HEK293 (cell line): ENCODE measurements around the gene SGSM2.

Source experiments
- CTCF ChIA-PET: fragments of 350-600 bp; formaldehyde crosslinking; extraction: SDS; loops from one replicate; lab custom pipeline; 2021; ENCODE audit warnings: antibody characterized with exemption; lab: Yijun Ruan, JAX
- POLR2A ChIA-PET: fragments of 300-600 bp; formaldehyde crosslinking; extraction: SDS; loops from one replicate; lab custom pipeline; 2020; ENCODE audit warnings: antibody characterized with exemption, inconsistent platforms; lab: Yijun Ruan, JAX
- H3K27ac ChIP-seq: fragments of 200-500 bp; sonication (Bioruptor generic); 2 replicates; pipeline ENCODE4 v1.5.1; 2014; ENCODE audit warnings: low read depth, low read length, control low read depth, inconsistent platforms; ENCODE audit errors: extremely low read depth
- H3K36me3 ChIP-seq, 2 experiments: fragments of 200-500 bp in 1 of 2; sonication (Bioruptor generic) in 1 of 2; 1 replicate in 1 of 2; 2 replicates in 1 of 2; pipeline ENCODE4 v1.5.1; 2014 to 2017; ENCODE audit warnings: inconsistent platforms in 2 of 2, low read length in 2 of 2; ENCODE audit not compliant: control insufficient read depth in 2 of 2, insufficient read depth in 1 of 2
- H3K4me1 ChIP-seq: fragments of 200-500 bp; sonication (Bioruptor generic); 2 replicates; pipeline ENCODE4 v1.5.1; 2014; ENCODE audit warnings: mild to moderate bottlenecking, low read length, inconsistent platforms; ENCODE audit not compliant: control insufficient read depth, insufficient read depth
- H3K4me3 ChIP-seq: 2 replicates; pipeline ENCODE4 v1.5.1; 2011; ENCODE audit warnings: low read depth, mild to moderate bottlenecking, control low read depth, low read length, moderate library complexity
- H3K9me3 ChIP-seq: fragments of 200-500 bp; sonication (Bioruptor generic); 2 replicates; pipeline ENCODE4 v1.5.1; 2014; ENCODE audit warnings: low read depth, low read length, inconsistent platforms; ENCODE audit not compliant: control insufficient read depth, insufficient read depth
- BCL11A ChIP-seq: fragments of 450-650 bp; formaldehyde crosslinking; IDR thresholded peaks from 2 replicates; pipeline ENCODE4 v1.5.1; 2016; ENCODE audit warnings: low read depth, missing biosample characterization, missing genetic modification characterization
- GLIS2 ChIP-seq: fragments of 450-650 bp; formaldehyde crosslinking; IDR thresholded peaks from 2 replicates; pipeline ENCODE4 v1.5.1; 2016; ENCODE audit warnings: missing biosample characterization, missing genetic modification characterization
- HIC1 ChIP-seq: fragments of 450-650 bp; formaldehyde crosslinking; IDR thresholded peaks from 2 replicates; pipeline ENCODE4 v1.5.1; 2016; ENCODE audit warnings: missing biosample characterization, missing genetic modification characterization
- KLF1 ChIP-seq: fragments of 450-650 bp; formaldehyde crosslinking; IDR thresholded peaks from 2 replicates; pipeline ENCODE4 v1.5.1; 2016; ENCODE audit warnings: missing biosample characterization, missing genetic modification characterization
- KLF10 ChIP-seq: fragments of 450-650 bp; IDR thresholded peaks from 2 replicates; pipeline ENCODE4 v1.5.1; 2018; ENCODE audit warnings: missing biosample characterization, mild to moderate bottlenecking, missing genetic modification characterization
- KLF17 ChIP-seq: fragments of 450-650 bp; formaldehyde crosslinking; IDR thresholded peaks from 2 replicates; pipeline ENCODE4 v1.5.1; 2016; ENCODE audit warnings: missing biosample characterization, missing genetic modification characterization
- KLF9 ChIP-seq: fragments of 450-650 bp; formaldehyde crosslinking; IDR thresholded peaks from 2 replicates; pipeline ENCODE4 v1.5.1; 2016; ENCODE audit warnings: missing biosample characterization, missing genetic modification characterization, low read depth
- PRDM6 ChIP-seq: fragments of 450-650 bp; formaldehyde crosslinking; IDR thresholded peaks from 2 replicates; pipeline ENCODE4 v1.5.1; 2017; ENCODE audit warnings: missing biosample characterization, missing genetic modification characterization
- SCRT2 ChIP-seq: fragments of 450-650 bp; formaldehyde crosslinking; IDR thresholded peaks from 2 replicates; pipeline ENCODE4 v1.5.1; 2016; ENCODE audit warnings: missing biosample characterization, missing genetic modification characterization
- SP3 ChIP-seq: fragments of 450-650 bp; formaldehyde crosslinking; IDR thresholded peaks from 2 replicates; pipeline ENCODE4 v1.5.1; 2016; ENCODE audit warnings: missing biosample characterization, missing genetic modification characterization
- SP7 ChIP-seq: fragments of 450-650 bp; formaldehyde crosslinking; IDR thresholded peaks from 2 replicates; pipeline ENCODE4 v1.5.1; 2016; ENCODE audit warnings: missing biosample characterization, missing genetic modification characterization
- TRIM28 ChIP-seq: IDR thresholded peaks from 2 replicates; pipeline ENCODE4 v1.6.1; 2011; ENCODE audit warnings: low read length, control low read depth, borderline replicate concordance
- WT1 ChIP-seq: fragments of 450-650 bp; formaldehyde crosslinking; IDR thresholded peaks from 2 replicates; pipeline ENCODE4 v1.5.1; 2016; ENCODE audit warnings: missing biosample characterization, missing genetic modification characterization
- ZBTB17 ChIP-seq: fragments of 450-650 bp; formaldehyde crosslinking; IDR thresholded peaks from 2 replicates; pipeline ENCODE4 v1.5.1; 2016; ENCODE audit warnings: missing biosample characterization, missing genetic modification characterization
- ZEB2 ChIP-seq: fragments of 450-650 bp; formaldehyde crosslinking; IDR thresholded peaks from 2 replicates; pipeline ENCODE4 v1.5.1; 2016; ENCODE audit warnings: missing biosample characterization, missing genetic modification characterization
- ZNF133 ChIP-seq: fragments of 450-650 bp; formaldehyde crosslinking; IDR thresholded peaks from 2 replicates; pipeline ENCODE4 v1.5.1; 2016; ENCODE audit warnings: missing biosample characterization, missing genetic modification characterization
- ZNF140 ChIP-seq: fragments of 450-650 bp; formaldehyde crosslinking; IDR thresholded peaks from 2 replicates; pipeline ENCODE4 v1.5.1; 2016; ENCODE audit warnings: missing biosample characterization, missing genetic modification characterization
- ZNF146 ChIP-seq: fragments of 450-650 bp; formaldehyde crosslinking; IDR thresholded peaks from 2 replicates; pipeline ENCODE4 v1.5.1; 2016; ENCODE audit warnings: missing biosample characterization, missing genetic modification characterization
- ZNF214 ChIP-seq: fragments of 450-650 bp; formaldehyde crosslinking; IDR thresholded peaks from 2 replicates; pipeline ENCODE4 v1.5.1; 2017; ENCODE audit warnings: missing biosample characterization, mild to moderate bottlenecking, missing genetic modification characterization, borderline replicate concordance
- ZNF24 ChIP-seq: fragments of 450-650 bp; formaldehyde crosslinking; IDR thresholded peaks from 2 replicates; pipeline ENCODE4 v1.5.1; 2016; ENCODE audit warnings: missing biosample characterization, missing genetic modification characterization
- ZNF274 ChIP-seq, 2 experiments: fragments of 200-500 bp in 1 of 2; fragments of 450-650 bp in 1 of 2; sonication (Bioruptor generic) in 1 of 2; formaldehyde crosslinking in 1 of 2; IDR thresholded peaks; 2 replicates each; pipeline versions ENCODE4 v1.5.1 to v1.6.1; 2014 to 2016; ENCODE audit warnings: borderline replicate concordance in 1 of 2, inconsistent platforms in 1 of 2, low read length in 1 of 2, missing biosample characterization in 1 of 2, missing genetic modification characterization in 1 of 2
- ZNF302 ChIP-seq: fragments of 450-650 bp; formaldehyde crosslinking; IDR thresholded peaks from 2 replicates; pipeline ENCODE4 v1.5.1; 2016; ENCODE audit warnings: missing biosample characterization, missing genetic modification characterization, low read depth
- ZNF350 ChIP-seq: fragments of 450-650 bp; formaldehyde crosslinking; IDR thresholded peaks from 2 replicates; pipeline ENCODE4 v1.5.0; 2017; ENCODE audit warnings: missing biosample characterization, mild to moderate bottlenecking, missing genetic modification characterization
- ZNF362 ChIP-seq: fragments of 450-650 bp; formaldehyde crosslinking; IDR thresholded peaks from 2 replicates; pipeline ENCODE4 v1.5.1; 2016; ENCODE audit warnings: missing biosample characterization, missing genetic modification characterization
- ZNF366 ChIP-seq: fragments of 450-650 bp; formaldehyde crosslinking; conservative IDR thresholded peaks from 2 replicates; pipeline ENCODE4 v1.5.1; 2016; ENCODE audit warnings: missing biosample characterization, missing genetic modification characterization
- ZNF433 ChIP-seq: fragments of 450-650 bp; formaldehyde crosslinking; IDR thresholded peaks from 2 replicates; pipeline ENCODE4 v1.5.1; 2016; ENCODE audit warnings: missing biosample characterization, missing genetic modification characterization, low read depth
- ZNF621 ChIP-seq: fragments of 450-650 bp; formaldehyde crosslinking; IDR thresholded peaks from 2 replicates; pipeline ENCODE4 v1.5.1; 2017; ENCODE audit warnings: missing biosample characterization, missing genetic modification characterization
- ZNF629 ChIP-seq: fragments of 450-650 bp; formaldehyde crosslinking; IDR thresholded peaks from 2 replicates; pipeline ENCODE4 v1.5.1; 2017; ENCODE audit warnings: missing biosample characterization, missing genetic modification characterization
- ZNF664 ChIP-seq: fragments of 450-650 bp; formaldehyde crosslinking; IDR thresholded peaks from 2 replicates; pipeline ENCODE4 v1.5.1; 2016; ENCODE audit warnings: missing biosample characterization, missing genetic modification characterization
- ZNF76 ChIP-seq: fragments of 450-650 bp; formaldehyde crosslinking; IDR thresholded peaks from 2 replicates; pipeline ENCODE4; 2016; ENCODE audit warnings: low read depth, missing biosample characterization, missing genetic modification characterization, borderline replicate concordance

Gene SGSM2

GRCh38 chr17:2347805-2348685, 10.7 kb downstream of the SGSM2 start (continued):
- 0 out of 2 replicates have a peak, but pooled peaks have one; percentile 27 for TF ChIP-seq ZNF629 (tag by site-specific recombination)
- no peak for TF ChIP-seq ZNF621 (tag by site-specific recombination)
- no peak for TF ChIP-seq KLF9 (tag by site-specific recombination)
- peak; percentile 85 for TF ChIP-seq ZBTB17 (tag by site-specific recombination)
- TF ChIP-seq BCL11A: no peak
- no peak for TF ChIP-seq ZNF664
- TF ChIP-seq ZNF24 (tag by site-specific recombination): peak; percentile 72
- TF ChIP-seq WT1 (tag by site-specific recombination): peak; percentile 76
- TF ChIP-seq TRIM28: peak; percentile 86
- TF ChIP-seq SP7 (tag by site-specific recombination): peak; percentile 55; the same call in 1 of the 2 replicates
- TF ChIP-seq KLF17 (tag by site-specific recombination): peak; percentile 58; the same call in 1 of the 2 replicates
- TF ChIP-seq ZNF274 (IDR thresholded peaks at IDR 0.05; ENCODE audit: low read length): no peak
- TF ChIP-seq ZNF274 (tag by site-specific recombination; IDR thresholded peaks at IDR 0.05; ENCODE audit: borderline replicate concordance): no peak
- TF ChIP-seq ZEB2 (tag by site-specific recombination): peak; percentile 87
- TF ChIP-seq GLIS2 (tag by site-specific recombination): peak; percentile 58; the same call in 1 of the 2 replicates
- 0 out of 2 replicates have a peak, but pooled peaks have one; percentile 14 for TF ChIP-seq ZNF366

- H3K4me3 ChIP-seq: no peak overlapping the region
- no peak overlapping the region for H3K27ac ChIP-seq
- H3K4me1 ChIP-seq: peaks cover 12% of the 10 kb centered on the region
- POLR2A ChIA-PET: interaction anchor here (0.5 kb wide), 1 partner anchor 326 kb away, joined by 3 read pairs; the partner anchor contains the start of gene RTN4RL1
- no peaks in the 10 kb centered on the region; a peak in 1 of 3 replicates for H3K36me3 ChIP-seq
- H3K9me3 ChIP-seq: no peaks in the 10 kb centered on the region
- TF ChIP-seq KLF10 (tag by site-specific recombination): no peak
- no peak for TF ChIP-seq ZNF76
- TF ChIP-seq SP3: no peak
- TF ChIP-seq ZNF350 (tag by site-specific recombination): no peak
- TF ChIP-seq WT1 (tag by site-specific recombination): no peak
- no peak for TF ChIP-seq ZNF133 (tag by site-specific recombination)
- no peak for TF ChIP-seq PRDM6 (tag by site-specific recombination)
- no peak for TF ChIP-seq ZNF302 (tag by site-specific recombination)
- TF ChIP-seq HIC1 (tag by site-specific recombination): no peak
- no peak for TF ChIP-seq KLF1 (tag by site-specific recombination)
- no peak for TF ChIP-seq ZNF140 (tag by site-specific recombination)
- no peak for TF ChIP-seq SCRT2 (tag by site-specific recombination)
- no peak for TF ChIP-seq ZNF362 (tag by site-specific recombination)
- no peak for TF ChIP-seq ZNF433 (tag by site-specific recombination)
- no peak for TF ChIP-seq ZNF214 (tag by site-specific recombination)
- TF ChIP-seq ZNF146 (tag by site-specific recombination): no peak
- CTCF ChIA-PET: interaction anchor here (0.7 to 4.5 kb wide), 4 partner anchors 15 to 537 kb away, joined by 3 to 110 read pairs (median 4); partner anchors contain the start of genes SGSM2 and TSR1
Observed at GRCh38 chr17:2351269-2351668, 14.0 kb downstream of the SGSM2 start.
